NCI-H446 treated with DMSO at 0.1 percent for 48 hours (cell line): Measurements from ENCODE around the gene VRK1.

Experiments used
- DNase-seq: peaks from one replicate; lab custom pipeline; 2025; lab: John Stamatoyannopoulos, UW

VRK1 gene

GRCh38 chr14:96790706-96791105, 6.5 kb upstream of the VRK1 start:
- DNase-seq = no peak

- DNase-seq = no peak
Measured at GRCh38 chr14:96792003-96792402, 5.2 kb upstream of the VRK1 start.

GRCh38 chr14:96792591-96792990, 4.6 kb upstream of the VRK1 start:
- peak; percentile 13 for DNase-seq

- no peak for DNase-seq
Measured at GRCh38 chr14:96793547-96793946, 3.6 kb upstream of the VRK1 start.

- no peak for DNase-seq
Measured at GRCh38 chr14:96795109-96795828, 1.9 kb upstream of the VRK1 start.

GRCh38 chr14:96797582-96798349, 584 bp downstream of the VRK1 start:
- no peak for DNase-seq

- no peak for DNase-seq
Measured at GRCh38 chr14:96798956-96799355, 1.8 kb downstream of the VRK1 start.

GRCh38 chr14:96799489-96800054, 2.4 kb downstream of the VRK1 start:
- DNase-seq = no peak

- no peak for DNase-seq
Measured at GRCh38 chr14:96801931-96802330, 4.7 kb downstream of the VRK1 start.

- DNase-seq = no peak
Measured at GRCh38 chr14:96802963-96803362, 5.8 kb downstream of the VRK1 start.

- no peak for DNase-seq
Measured at GRCh38 chr14:96803958-96804357, 6.8 kb downstream of the VRK1 start.

GRCh38 chr14:96804895-96805294, 7.7 kb downstream of the VRK1 start:
- no peak for DNase-seq

- DNase-seq = peak; percentile 99
Measured at GRCh38 chr14:96805956-96806355, 8.8 kb downstream of the VRK1 start.

- DNase-seq = no peak
Measured at GRCh38 chr14:96806836-96807235, 9.7 kb downstream of the VRK1 start.

GRCh38 chr14:96808619-96809406, 11.6 kb downstream of the VRK1 start:
- DNase-seq = no peak

- DNase-seq = peak; percentile 23
Measured at GRCh38 chr14:96811265-96811664, 14.1 kb downstream of the VRK1 start.

GRCh38 chr14:96811985-96812667, 14.9 kb downstream of the VRK1 start:
- DNase-seq = no peak

- DNase-seq = no peak
Measured at GRCh38 chr14:96816281-96816680, 19.1 kb downstream of the VRK1 start.

GRCh38 chr14:96817750-96818666, 20.8 kb downstream of the VRK1 start:
- DNase-seq = no peak

GRCh38 chr14:96821501-96821900, 24.3 kb downstream of the VRK1 start:
- DNase-seq = peak; percentile 72

- no peak for DNase-seq
Measured at GRCh38 chr14:96823652-96824051, 26.5 kb downstream of the VRK1 start.
